ENCODE results near the gene SOX18. TPM values are rescaled to one million over a fixed set of nuclear protein-coding genes. Genes with fewer than 3 reads are reported as not detected.

SOX18 gene
- total and polyA plus RNA-seq, 2 of the 13 experiments (the other 11 are each of a cell fraction or from before 2014, with no cell fraction given) = 1.6 to 1.9 TPM

DNA sequence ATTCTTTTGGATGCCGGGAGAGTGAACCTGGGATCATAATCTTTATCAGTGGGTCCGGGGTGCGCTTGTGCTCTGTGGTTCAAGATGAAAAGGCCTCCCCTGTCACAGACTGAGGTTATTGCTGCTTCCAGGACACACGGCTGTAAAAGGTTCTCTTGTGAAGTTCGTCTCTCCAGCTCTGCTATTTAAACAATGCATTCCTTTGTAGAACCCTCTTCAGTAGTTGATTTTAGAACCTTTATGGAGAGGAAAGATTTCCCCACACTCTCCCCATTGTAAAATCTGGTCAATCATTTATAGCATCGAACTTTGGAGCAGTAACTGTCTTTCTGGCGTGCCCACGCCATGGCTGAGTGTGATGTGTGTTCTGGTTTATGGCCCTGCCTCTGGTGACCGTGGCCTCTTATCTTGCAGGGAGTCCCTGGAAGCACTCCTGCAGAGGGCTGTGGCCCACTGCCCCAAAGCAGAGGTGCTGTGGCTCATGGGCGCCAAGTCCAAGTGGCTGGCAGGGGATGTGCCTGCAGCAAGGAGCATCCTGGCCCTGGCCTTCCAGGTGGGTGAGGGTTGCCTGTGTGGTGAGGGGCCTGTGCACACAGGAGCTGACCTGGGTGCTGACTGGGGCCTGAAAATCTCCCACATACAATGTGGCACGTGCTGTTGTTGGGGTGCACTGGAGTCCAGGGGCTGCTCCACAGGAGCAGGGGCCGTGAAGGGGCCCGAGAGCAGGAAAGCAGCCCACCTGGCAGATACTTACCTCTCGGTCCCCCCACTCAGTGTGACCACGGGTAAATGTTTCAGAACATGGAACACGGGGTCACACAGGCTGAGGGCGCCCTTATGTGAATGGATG is 25.1 kb downstream of the SOX18 start (continued):
- TF ChIP-seq, protein P1, sequence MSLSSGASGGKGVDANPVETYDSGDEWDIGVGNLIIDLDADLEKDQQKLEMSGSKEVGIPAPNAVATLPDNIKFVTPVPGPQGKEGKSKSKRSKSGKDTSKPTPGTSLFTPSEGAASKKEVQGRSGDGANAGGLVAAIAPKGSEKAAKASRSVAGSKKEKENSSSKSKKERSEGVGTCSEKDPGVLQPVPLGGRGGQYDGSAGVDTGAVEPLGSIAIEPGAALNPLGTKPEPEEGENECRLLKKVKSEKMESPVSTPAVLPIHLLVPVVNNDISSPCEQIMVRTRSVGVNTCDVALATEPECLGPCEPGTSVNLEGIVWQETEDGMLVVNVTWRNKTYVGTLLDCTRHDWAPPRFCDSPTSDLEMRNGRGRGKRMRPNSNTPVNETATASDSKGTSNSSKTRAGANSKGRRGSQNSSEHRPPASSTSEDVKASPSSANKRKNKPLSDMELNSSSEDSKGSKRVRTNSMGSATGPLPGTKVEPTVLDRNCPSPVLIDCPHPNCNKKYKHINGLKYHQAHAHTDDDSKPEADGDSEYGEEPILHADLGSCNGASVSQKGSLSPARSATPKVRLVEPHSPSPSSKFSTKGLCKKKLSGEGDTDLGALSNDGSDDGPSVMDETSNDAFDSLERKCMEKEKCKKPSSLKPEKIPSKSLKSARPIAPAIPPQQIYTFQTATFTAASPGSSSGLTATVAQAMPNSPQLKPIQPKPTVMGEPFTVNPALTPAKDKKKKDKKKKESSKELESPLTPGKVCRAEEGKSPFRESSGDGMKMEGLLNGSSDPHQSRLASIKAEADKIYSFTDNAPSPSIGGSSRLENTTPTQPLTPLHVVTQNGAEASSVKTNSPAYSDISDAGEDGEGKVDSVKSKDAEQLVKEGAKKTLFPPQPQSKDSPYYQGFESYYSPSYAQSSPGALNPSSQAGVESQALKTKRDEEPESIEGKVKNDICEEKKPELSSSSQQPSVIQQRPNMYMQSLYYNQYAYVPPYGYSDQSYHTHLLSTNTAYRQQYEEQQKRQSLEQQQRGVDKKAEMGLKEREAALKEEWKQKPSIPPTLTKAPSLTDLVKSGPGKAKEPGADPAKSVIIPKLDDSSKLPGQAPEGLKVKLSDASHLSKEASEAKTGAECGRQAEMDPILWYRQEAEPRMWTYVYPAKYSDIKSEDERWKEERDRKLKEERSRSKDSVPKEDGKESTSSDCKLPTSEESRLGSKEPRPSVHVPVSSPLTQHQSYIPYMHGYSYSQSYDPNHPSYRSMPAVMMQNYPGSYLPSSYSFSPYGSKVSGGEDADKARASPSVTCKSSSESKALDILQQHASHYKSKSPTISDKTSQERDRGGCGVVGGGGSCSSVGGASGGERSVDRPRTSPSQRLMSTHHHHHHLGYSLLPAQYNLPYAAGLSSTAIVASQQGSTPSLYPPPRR (CRISPR knock-in tag; IDR thresholded peaks at IDR 0.05; ENCODE audit: borderline replicate concordance) = peak; percentile 77; the same call in 1 of the 2 replicates
- TF ChIP-seq ZNF678 (CRISPR knock-in tag; IDR thresholded peaks at IDR 0.05) (no peak), SIN3B (IDR thresholded peaks at IDR 0.05; ENCODE audit: low read length) (no peak), HNRNPLL (IDR thresholded peaks at IDR 0.05; ENCODE audit: low read depth, low read length, poor library complexity, severe bottlenecking) (peak; percentile 46), TMF1 (CRISPR knock-in tag; IDR thresholded peaks at IDR 0.05; ENCODE audit: low read depth) (peak; percentile 97), ZMYM3 (CRISPR knock-in tag; IDR thresholded peaks at IDR 0.05) (no peak; the same call in 1 of the 2 replicates), ZNF143 (CRISPR knock-in tag; IDR thresholded peaks at IDR 0.05) (peak; percentile 43), SMAD9 (CRISPR knock-in tag; IDR thresholded peaks at IDR 0.05) (no peak), MAF1 (CRISPR knock-in tag; IDR thresholded peaks at IDR 0.05; ENCODE audit: borderline replicate concordance) (no peak), ZFP37 (CRISPR knock-in tag; IDR thresholded peaks at IDR 0.05; ENCODE audit: borderline replicate concordance) (no peak), NFIC (IDR thresholded peaks at IDR 0.05; ENCODE audit: low read length) (no peak; the same call in 1 of the 2 replicates), ARNT (IDR thresholded peaks at IDR 0.05) (no peak), JDP2 (CRISPR knock-in tag; IDR thresholded peaks at IDR 0.05; ENCODE audit: borderline replicate concordance) (no peak), ZKSCAN5 (CRISPR knock-in tag; IDR thresholded peaks at IDR 0.05) (no peak), ZNF329 (CRISPR knock-in tag; IDR thresholded peaks at IDR 0.05; ENCODE audit: low read depth) (no peak), ZMYM2 (CRISPR knock-in tag; IDR thresholded peaks at IDR 0.05) (peak; percentile 86), ZNF383 (CRISPR knock-in tag; IDR thresholded peaks at IDR 0.05; ENCODE audit: borderline replicate concordance) (peak; percentile 69; the same call in 1 of the 2 replicates), SALL1 (CRISPR knock-in tag; IDR thresholded peaks at IDR 0.05) (peak; percentile 94), EZH2 (conservative IDR thresholded peaks at IDR 0.05; ENCODE audit: low read depth, low read length) (no peak), ONECUT2 (CRISPR knock-in tag; IDR thresholded peaks at IDR 0.05) (no peak)
- TF ChIP-seq, protein P2, sequence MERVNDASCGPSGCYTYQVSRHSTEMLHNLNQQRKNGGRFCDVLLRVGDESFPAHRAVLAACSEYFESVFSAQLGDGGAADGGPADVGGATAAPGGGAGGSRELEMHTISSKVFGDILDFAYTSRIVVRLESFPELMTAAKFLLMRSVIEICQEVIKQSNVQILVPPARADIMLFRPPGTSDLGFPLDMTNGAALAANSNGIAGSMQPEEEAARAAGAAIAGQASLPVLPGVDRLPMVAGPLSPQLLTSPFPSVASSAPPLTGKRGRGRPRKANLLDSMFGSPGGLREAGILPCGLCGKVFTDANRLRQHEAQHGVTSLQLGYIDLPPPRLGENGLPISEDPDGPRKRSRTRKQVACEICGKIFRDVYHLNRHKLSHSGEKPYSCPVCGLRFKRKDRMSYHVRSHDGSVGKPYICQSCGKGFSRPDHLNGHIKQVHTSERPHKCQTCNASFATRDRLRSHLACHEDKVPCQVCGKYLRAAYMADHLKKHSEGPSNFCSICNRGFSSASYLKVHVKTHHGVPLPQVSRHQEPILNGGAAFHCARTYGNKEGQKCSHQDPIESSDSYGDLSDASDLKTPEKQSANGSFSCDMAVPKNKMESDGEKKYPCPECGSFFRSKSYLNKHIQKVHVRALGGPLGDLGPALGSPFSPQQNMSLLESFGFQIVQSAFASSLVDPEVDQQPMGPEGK (CRISPR knock-in tag; IDR thresholded peaks at IDR 0.05) = peak; percentile 80
- TF ChIP-seq, protein P3, sequence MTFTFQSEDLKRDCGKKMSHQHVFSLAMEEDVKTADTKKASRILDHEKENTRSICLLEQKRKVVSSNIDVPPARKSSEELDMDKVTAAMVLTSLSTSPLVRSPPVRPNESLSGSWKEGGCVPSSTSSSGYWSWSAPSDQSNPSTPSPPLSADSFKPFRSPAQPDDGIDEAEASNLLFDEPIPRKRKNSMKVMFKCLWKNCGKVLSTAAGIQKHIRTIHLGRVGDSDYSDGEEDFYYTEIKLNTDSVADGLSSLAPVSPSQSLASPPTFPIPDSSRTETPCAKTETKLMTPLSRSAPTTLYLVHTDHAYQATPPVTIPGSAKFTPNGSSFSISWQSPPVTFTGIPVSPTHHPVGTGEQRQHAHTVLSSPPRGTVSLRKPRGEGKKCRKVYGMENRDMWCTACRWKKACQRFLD (CRISPR knock-in tag; IDR thresholded peaks at IDR 0.05; ENCODE audit: borderline replicate concordance) = 0 out of 2 replicates have a peak, but pooled peaks have one; percentile 12

All from HepG2 (cell line).